ENCODE data around the gene FOXN3. TPM values are rescaled to one million over a fixed set of nuclear protein-coding genes. Genes with fewer than 3 reads are reported as not detected.
A peak's percentile ranks its signal among the peaks of the same experiment; 100 is the strongest.

The FOXN3 gene
- total and polyA plus RNA-seq, 3 experiments from 2014 or later, result 73.9 to 136 (median 74.8) TPM

- Histone ChIP-seq H3K9me3 (ENCODE audit: low read length) (no peaks in the 10 kb centered on the region), H3K4me1 (ENCODE audit: insufficient read depth, low read length) (peaks cover 49% of the 10 kb centered on the region), H3K36me3 (ENCODE audit: insufficient read depth, low read length) (no peaks in the 10 kb centered on the region), H3K27me3 (ENCODE audit: insufficient read depth, low read length, poor library complexity, severe bottlenecking) (no peaks in the 10 kb centered on the region), H3K27ac (ENCODE audit: low read depth, low read length) (no peak overlapping the region), H3K4me3 (ENCODE audit: low read length) (no peak overlapping the region)
- H3K36me3 Mint-ChIP-seq, result peaks cover 0 to 3% (median 2%) of the 10 kb centered on the region in 3 donors
- ChIA-PET CTCF (no interaction called here), POLR2A (no interaction called here)
- peak overlapping the region in 6 of 8 donors; percentile 26 to 78 (median 56) for H3K27ac Mint-ChIP-seq
- no peak for DNase-seq
- no peaks in the 10 kb centered on the region for H3K27me3 Mint-ChIP-seq
- no peaks in the 10 kb centered on the region for H3K9me3 Mint-ChIP-seq
- peak overlapping the region in 1 of 7 donors; percentile 15 for H3K4me3 Mint-ChIP-seq
- peaks cover 76 to 92% (median 83%) of the 10 kb centered on the region in 3 donors for H3K4me1 Mint-ChIP-seq
These were observed 48.2 kb downstream of the FOXN3 start for GRCh38 chr14:89368490-89369477.

- CTCF ChIA-PET, result no interaction called here
- Histone ChIP-seq H3K4me3 (ENCODE audit: low read length) (no peak overlapping the region), H3K27me3 (ENCODE audit: insufficient read depth, low read length, poor library complexity, severe bottlenecking) (no peaks in the 10 kb centered on the region), H3K27ac (ENCODE audit: low read depth, low read length) (no peak overlapping the region), H3K36me3 (ENCODE audit: insufficient read depth, low read length) (peaks cover 7% of the 10 kb centered on the region), H3K9me3 (ENCODE audit: low read length) (no peaks in the 10 kb centered on the region), H3K4me1 (ENCODE audit: insufficient read depth, low read length) (peaks cover 47% of the 10 kb centered on the region)
- peak overlapping the region in 6 of 8 donors; percentile 17 to 78 (median 52) for H3K27ac Mint-ChIP-seq
- POLR2A ChIA-PET, result no interaction called here
- no peak for DNase-seq
- H3K4me1 Mint-ChIP-seq, result peaks cover 75 to 92% (median 83%) of the 10 kb centered on the region in 3 donors
- H3K9me3 Mint-ChIP-seq, result peaks cover 0 to 3% (median 2%) of the 10 kb centered on the region in 5 donors
- H3K36me3 Mint-ChIP-seq, result peaks cover 0 to 3% (median 3%) of the 10 kb centered on the region in 3 donors
- H3K27me3 Mint-ChIP-seq, result no peaks in the 10 kb centered on the region
- H3K4me3 Mint-ChIP-seq, result peak overlapping the region in 1 of 7 donors; percentile 4
These were observed 49.3 kb downstream of the FOXN3 start for GRCh38 chr14:89367779-89368120.

DNA sequence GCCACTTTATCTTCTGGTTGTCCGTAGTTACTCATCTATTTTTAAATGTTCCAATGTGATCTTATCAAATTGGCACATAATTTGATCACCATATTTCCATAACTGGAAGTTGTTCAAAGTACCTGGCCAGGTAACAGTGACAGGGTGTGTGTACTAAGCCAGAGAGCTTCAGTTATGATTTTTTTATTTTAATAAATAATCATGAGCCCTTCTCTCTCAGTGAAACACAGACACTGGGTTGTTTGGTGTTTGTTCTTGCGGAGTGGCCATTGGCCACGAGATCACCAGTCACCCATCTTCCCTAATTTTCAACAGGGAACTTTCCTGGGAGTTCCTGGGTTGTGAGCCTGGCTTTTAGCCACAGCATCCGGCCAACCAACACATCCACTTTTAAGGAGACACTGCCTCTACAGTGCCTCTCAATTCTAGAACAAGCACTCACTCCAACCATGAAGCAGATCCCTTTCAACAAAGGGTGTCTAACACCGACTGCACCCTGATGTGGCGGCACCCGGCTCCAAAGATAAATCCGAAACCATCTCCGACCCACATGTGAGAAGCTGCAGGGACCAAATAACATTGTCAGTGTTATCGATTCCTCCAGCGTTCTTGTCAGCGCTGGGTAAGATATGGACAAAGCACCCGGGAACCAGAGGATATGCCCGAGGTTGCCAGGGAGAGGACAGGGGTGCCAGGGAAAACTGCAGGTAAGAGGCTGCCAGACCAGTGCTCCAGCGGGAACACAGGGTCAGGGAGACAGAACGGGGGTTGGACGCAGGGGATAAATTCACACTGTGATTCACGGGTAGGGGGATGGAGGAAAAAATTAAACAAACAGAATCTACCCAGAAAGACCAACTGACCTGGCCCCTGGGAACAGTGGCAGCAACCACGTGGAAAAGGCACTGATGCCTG lies 49.9 kb downstream of the FOXN3 start:
- H3K4me3 ChIP-seq (ENCODE audit: low read length), result no peak overlapping the region
- DNase-seq, result no peak
- no peak overlapping the region for H3K27ac ChIP-seq (ENCODE audit: low read depth, low read length)
- Mint-ChIP-seq H3K27me3 (no peaks in the 10 kb centered on the region), H3K36me3 (peaks cover 0 to 3% (median 1%) of the 10 kb centered on the region in 3 donors), H3K9me3 (peaks cover 0 to 4% (median 2%) of the 10 kb centered on the region in 5 donors), H3K4me3 (peak overlapping the region in 1 of 7 donors; percentile 4), H3K27ac (peak overlapping the region in 7 of 8 donors; percentile 42 to 74 (median 50)), H3K4me1 (peaks cover 70 to 87% (median 77%) of the 10 kb centered on the region in 3 donors)
- no peaks in the 10 kb centered on the region for H3K27me3 ChIP-seq (ENCODE audit: insufficient read depth, low read length, poor library complexity, severe bottlenecking)
- H3K4me1 ChIP-seq (ENCODE audit: insufficient read depth, low read length), result peaks cover 44% of the 10 kb centered on the region
- H3K36me3 ChIP-seq (ENCODE audit: insufficient read depth, low read length), result peaks cover 7% of the 10 kb centered on the region
- CTCF ChIA-PET, result no interaction called here
- no peaks in the 10 kb centered on the region for H3K9me3 ChIP-seq (ENCODE audit: low read length)
- POLR2A ChIA-PET, result no interaction called here

DNA sequence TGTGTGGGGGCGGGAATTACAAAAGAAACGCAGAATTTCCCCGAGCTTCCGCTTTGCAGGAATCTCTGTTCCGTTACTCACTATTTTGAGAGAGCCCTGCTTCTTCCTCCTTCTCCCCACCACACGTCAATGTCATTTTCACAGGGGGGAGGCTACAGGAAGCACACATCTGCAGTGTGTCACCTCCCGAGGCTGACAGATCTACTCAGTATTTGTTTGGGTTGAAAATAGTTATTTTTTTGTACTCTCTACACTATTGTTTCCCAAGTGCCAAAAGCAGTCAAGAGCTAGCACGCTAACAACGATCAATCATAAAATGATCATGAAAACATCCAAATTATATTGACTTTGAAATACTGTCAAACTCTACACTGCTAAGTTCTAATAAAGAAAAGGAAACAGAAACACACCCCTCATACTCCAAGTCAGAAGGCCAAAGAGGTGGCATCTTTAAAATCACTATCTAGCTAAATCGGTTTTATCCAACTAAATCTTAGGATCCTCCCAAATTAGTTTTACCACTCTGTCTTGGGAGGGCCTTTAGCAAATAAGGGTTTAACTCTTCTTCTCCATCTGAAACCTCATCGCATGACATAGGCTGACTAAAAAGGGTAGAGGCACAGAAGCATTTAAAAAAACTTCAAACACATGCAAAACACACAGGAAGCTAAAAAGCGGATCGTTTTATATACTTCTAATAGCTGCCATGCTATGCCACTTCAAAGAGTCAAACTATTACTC lies 51.8 kb downstream of the FOXN3 start:
- Mint-ChIP-seq H3K27ac (peak overlapping the region; percentile 19 to 95 (median 89)), H3K9me3 (peaks cover 0 to 4% (median 2%) of the 10 kb centered on the region in 5 donors), H3K4me3 (peak overlapping the region; percentile 75 to 92 (median 83)), H3K4me1 (peaks cover 54 to 71% (median 63%) of the 10 kb centered on the region in 3 donors), H3K27me3 (no peaks in the 10 kb centered on the region), H3K36me3 (peaks cover 0 to 1% (median 0%) of the 10 kb centered on the region in 3 donors)
- H3K4me1 ChIP-seq (ENCODE audit: insufficient read depth, low read length), result peaks cover 43% of the 10 kb centered on the region
- POLR2A ChIA-PET, result interaction anchor here (1.0 kb wide), 1 partner anchor 53 kb away, joined by 3 read pairs; no protein-coding TSS in a partner anchor
- peaks cover 7% of the 10 kb centered on the region for H3K36me3 ChIP-seq (ENCODE audit: insufficient read depth, low read length)
- peak overlapping the region; percentile 21 for H3K27ac ChIP-seq (ENCODE audit: low read depth, low read length)
- H3K27me3 ChIP-seq (ENCODE audit: insufficient read depth, low read length, poor library complexity, severe bottlenecking), result no peaks in the 10 kb centered on the region
- peak; percentile 25 to 70 (median 53) for DNase-seq
- no peaks in the 10 kb centered on the region for H3K9me3 ChIP-seq (ENCODE audit: low read length)
- H3K4me3 ChIP-seq (ENCODE audit: low read length), result peak overlapping the region; percentile 50
- CTCF ChIA-PET, result interaction anchor here (0.6 to 1.2 kb wide), 2 partner anchors 27 to 128 kb away, joined by 3 read pairs; no protein-coding TSS in a partner anchor

- Histone ChIP-seq H3K27ac (ENCODE audit: low read depth, low read length) (no peak overlapping the region), H3K9me3 (ENCODE audit: low read length) (no peaks in the 10 kb centered on the region), H3K4me1 (ENCODE audit: insufficient read depth, low read length) (peaks cover 38% of the 10 kb centered on the region), H3K4me3 (ENCODE audit: low read length) (peak overlapping the region; percentile 50), H3K27me3 (ENCODE audit: insufficient read depth, low read length, poor library complexity, severe bottlenecking) (no peaks in the 10 kb centered on the region), H3K36me3 (ENCODE audit: insufficient read depth, low read length) (peaks cover 7% of the 10 kb centered on the region)
- H3K4me3 Mint-ChIP-seq, result peak overlapping the region; percentile 36 to 88 (median 82)
- H3K9me3 Mint-ChIP-seq, result peaks cover 0 to 8% (median 4%) of the 10 kb centered on the region in 5 donors
- no peaks in the 10 kb centered on the region for H3K27me3 Mint-ChIP-seq
- CTCF ChIA-PET, result interaction anchor here (0.6 kb wide), 1 partner anchor 129 kb away, joined by 3 read pairs; no protein-coding TSS in a partner anchor
- peaks cover under 1 to 4% (median 4%) of the 10 kb centered on the region in 3 donors for H3K36me3 Mint-ChIP-seq
- DNase-seq, result no peak
- POLR2A ChIA-PET, result no interaction called here
- peaks cover 48 to 71% (median 57%) of the 10 kb centered on the region in 3 donors for H3K4me1 Mint-ChIP-seq
- H3K27ac Mint-ChIP-seq, result peak overlapping the region in 7 of 8 donors; percentile 70 to 95 (median 90)
These were observed 52.7 kb downstream of the FOXN3 start for GRCh38 chr14:89364316-89364715.

DNA sequence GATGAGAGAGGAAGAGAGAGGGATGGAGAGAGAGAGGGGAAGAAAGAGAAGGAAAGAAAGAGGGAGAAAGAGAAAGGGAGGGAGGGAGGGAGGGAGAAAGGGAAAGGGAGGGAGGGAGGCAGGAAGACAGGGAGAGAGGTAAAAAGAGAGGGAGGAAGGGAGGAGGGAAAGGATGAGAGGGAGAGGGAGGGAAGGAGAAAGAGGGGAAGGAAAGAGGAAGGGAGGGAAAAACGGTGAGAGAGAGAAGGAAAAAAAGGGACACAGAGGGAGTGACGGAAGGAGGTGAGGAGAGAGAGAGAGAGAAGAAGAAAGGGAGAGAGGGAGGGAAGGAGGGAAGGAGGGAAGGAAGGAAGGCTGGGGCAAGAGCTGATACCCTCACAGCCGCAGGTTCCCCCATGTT lies 56.8 kb downstream of the FOXN3 start:
- no peaks in the 10 kb centered on the region for H3K27me3 ChIP-seq (ENCODE audit: insufficient read depth, low read length, poor library complexity, severe bottlenecking)
- Mint-ChIP-seq H3K4me3 (peak overlapping the region in 2 of 7 donors; percentile 41 to 74), H3K36me3 (peaks cover 2 to 7% (median 4%) of the 10 kb centered on the region in 3 donors), H3K27me3 (no peaks in the 10 kb centered on the region), H3K27ac (peak overlapping the region in 3 of 8 donors; percentile 54 to 68 (median 67)), H3K4me1 (peaks cover 38 to 68% (median 50%) of the 10 kb centered on the region in 3 donors), H3K9me3 (peaks cover 0 to 8% (median 4%) of the 10 kb centered on the region in 5 donors)
- ChIA-PET POLR2A (no interaction called here), CTCF (interaction anchor here (1.8 kb wide), 1 partner anchor 12 kb away, joined by 4 read pairs; no protein-coding TSS in a partner anchor)
- no peak overlapping the region for H3K4me3 ChIP-seq (ENCODE audit: low read length)
- no peaks in the 10 kb centered on the region for H3K9me3 ChIP-seq (ENCODE audit: low read length)
- H3K27ac ChIP-seq (ENCODE audit: low read depth, low read length), result no peak overlapping the region
- H3K4me1 ChIP-seq (ENCODE audit: insufficient read depth, low read length), result peaks cover 22% of the 10 kb centered on the region
- DNase-seq, result no peak
- peaks cover 7% of the 10 kb centered on the region for H3K36me3 ChIP-seq (ENCODE audit: insufficient read depth, low read length)

Measured in CD8-positive, alpha-beta memory T cell (primary cell).